Transverse colon (tissue), 4 donors: ENCODE measurements around the gene GDF7. TPM values are rescaled to one million over a fixed set of nuclear protein-coding genes. Genes with fewer than 3 reads are reported as not detected.

Source experiments
- DNase-seq: peaks from one replicate; pipeline ENCODE4 v3.0.0-alpha.2; 2019
- H3K27ac ChIP-seq, 4 donors: fragments of 200-600 bp; sonication (generic); 2 replicates each; pipeline ENCODE4 v1.5.1; 2016 to 2018; ENCODE audit warnings: inconsistent platforms in 4 of 4
- H3K27me3 ChIP-seq: fragments of 200-600 bp; sonication (generic); 2 replicates; pipeline ENCODE4 v1.5.1; 2017; ENCODE audit warnings: inconsistent platforms
- H3K36me3 ChIP-seq, 4 donors: fragments of 200-600 bp; sonication (generic); 2 replicates each; pipeline ENCODE4 v1.5.1; 2017 to 2019; ENCODE audit warnings: inconsistent platforms in 4 of 4
- H3K4me1 ChIP-seq, 4 donors: fragments of 200-600 bp; sonication (generic); 2 replicates each; pipeline ENCODE4 v1.5.1; 2017 to 2020; ENCODE audit warnings: inconsistent platforms in 4 of 4
- H3K4me3 ChIP-seq, 4 donors: fragments of 200-600 bp; sonication (generic); 1 replicate in 1 of 4; 2 replicates in 3 of 4; pipeline versions ENCODE4 v1.5.1 to v1.6.1; 2017 to 2019; ENCODE audit warnings: inconsistent platforms in 4 of 4
- H3K9me3 ChIP-seq, 2 donors: fragments of 200-600 bp; sonication (generic); 2 replicates each; pipeline ENCODE4 v1.5.1; 2017 to 2019; ENCODE audit warnings: inconsistent platforms in 2 of 2
- CTCF ChIP-seq, 5 experiments: fragments of 200-600 bp in 3 of 5; fragments of 450-650 bp in 2 of 5; sonication (generic) in 3 of 5; IDR thresholded peaks; 1 replicate in 2 of 5; 2 replicates in 3 of 5; pipeline ENCODE4 v1.5.1; 2016 to 2017; ENCODE audit warnings: antibody characterized with exemption in 5 of 5, inconsistent platforms in 3 of 5, mild to moderate bottlenecking in 2 of 5, moderate library complexity in 1 of 5
- EP300 ChIP-seq: sonication (generic); formaldehyde crosslinking; IDR thresholded peaks from one replicate; pipeline ENCODE4 v1.6.1; 2017; ENCODE audit warnings: antibody characterized with exemption, low read depth
- POLR2A ChIP-seq: fragments of 450-650 bp; IDR thresholded peaks from one replicate; pipeline ENCODE4 v1.6.1; 2016; ENCODE audit warnings: antibody characterized with exemption, mild to moderate bottlenecking, moderate library complexity
- POLR2AphosphoS5 ChIP-seq, 3 donors: sonication (generic); formaldehyde crosslinking; IDR thresholded peaks; one replicate each; pipeline ENCODE4 v1.6.1; 2016; ENCODE audit warnings: antibody characterized with exemption in 3 of 3
- WGBS, 2 donors: methylation state at CpG; one replicate each; pipeline ENCODE4 v1.1.5; 2018; ENCODE audit warnings: low coverage in 1 of 2; 5-methylcytosine and 5-hydroxymethylcytosine counted together
- in situ Hi-C, 4 donors: fragments of 200-750 bp; cut with MboI; loops; one replicate each; pipeline versions ENCODE4 v1.15.0 to v1.15.1; 2017; ENCODE audit warnings: low sequenced_read_pairs in 3 of 4, low pct_ligation_motif_present in 1 of 4, low pct_unique_long_range_greater_than_20kb in 1 of 4
- intact Hi-C: fragments of 100-400 bp; cut with DNase I; formaldehyde crosslinking; loops from one replicate; pipeline ENCODE4 v1.15.1; 2023; ENCODE audit warnings: low total_unique reads
- total RNA-seq, 4 donors: library from RNA; depleted of rRNA; stranded (reverse); fragments of >200 nt; gene quantifications; one replicate each; pipeline ENCODE4 v1.1.0, GENCODE V29; 2016

The GDF7 gene
- total RNA-seq, 4 donors from 2014 or later, result 0.20 to 1.1 (median 0.58) TPM

GRCh38 chr2:20648206-20648605 is 18.7 kb upstream of the GDF7 start:
- intact Hi-C loops (no loop called here), in situ Hi-C loops (loop anchor here in 3 of 4 donors (10.0 to 25.0 kb wide), 4 partner anchors 211 to 761 kb away; partner anchors contain the start of gene RHOB (in 1 of the 3))
- WGBS, 2 donors, result 69 to 76% methylated on average over 4 of the region's 4 CpGs
- TF ChIP-seq POLR2AphosphoS5 (IDR thresholded peaks at IDR 0.05) (no peak), EP300 (no peak), CTCF (IDR thresholded peaks at IDR 0.05) (no peak), POLR2A (no peak)
- no peak for DNase-seq
- Histone ChIP-seq H3K27ac (no peak overlapping the region), H3K36me3 (no peaks in the 10 kb centered on the region), H3K4me1 (peaks cover 23 to 38% (median 31%) of the 10 kb centered on the region in 4 donors), H3K27me3 (no peaks in the 10 kb centered on the region), H3K9me3 (no peaks in the 10 kb centered on the region), H3K4me3 (no peak overlapping the region)

- no peak for DNase-seq
- Histone ChIP-seq H3K4me3 (no peak overlapping the region), H3K36me3 (no peaks in the 10 kb centered on the region), H3K9me3 (no peaks in the 10 kb centered on the region), H3K27ac (peak overlapping the region in 2 of 4 donors; percentile 30 to 95), H3K27me3 (no peaks in the 10 kb centered on the region), H3K4me1 (peaks cover 23 to 38% (median 31%) of the 10 kb centered on the region in 4 donors)
- 93 to 96% methylated on average over 7 to 9 of the region's 9 CpGs for WGBS, 2 donors
- intact Hi-C loops, result no loop called here
- TF ChIP-seq POLR2AphosphoS5 (IDR thresholded peaks at IDR 0.05), result no peak
- no peak for TF ChIP-seq POLR2A
- TF ChIP-seq CTCF (IDR thresholded peaks at IDR 0.05), result no peak
- TF ChIP-seq EP300, result no peak
- in situ Hi-C loops, result loop anchor here in 3 of 4 donors (10.0 to 25.0 kb wide), 4 partner anchors 212 to 762 kb away; partner anchors contain the start of gene RHOB (in 1 of the 3)
Observed at GRCh38 chr2:20648831-20649230, 18.1 kb upstream of the GDF7 start.

- WGBS, 2 donors, result 78 to 89% methylated on average over 7 to 11 of the region's 11 CpGs
- Histone ChIP-seq H3K9me3 (no peaks in the 10 kb centered on the region), H3K4me1 (peaks cover 23 to 38% (median 31%) of the 10 kb centered on the region in 4 donors), H3K27me3 (no peaks in the 10 kb centered on the region), H3K36me3 (no peaks in the 10 kb centered on the region), H3K4me3 (peak overlapping the region in 1 of 4 donors; percentile 88), H3K27ac (peak overlapping the region; percentile 30 to 95 (median 94))
- TF ChIP-seq EP300 (no peak), POLR2A (no peak), POLR2AphosphoS5 (IDR thresholded peaks at IDR 0.05) (no peak), CTCF (IDR thresholded peaks at IDR 0.05) (no peak)
- no peak for DNase-seq
- in situ Hi-C loops (loop anchor here in 3 of 4 donors (10.0 to 25.0 kb wide), 4 partner anchors 212 to 762 kb away; partner anchors contain the start of gene RHOB (in 1 of the 3)), intact Hi-C loops (no loop called here)
Observed at GRCh38 chr2:20649576-20649975, 17.4 kb upstream of the GDF7 start.

- peak overlapping the region; percentile 90 to 95 (median 94) for H3K27ac ChIP-seq
- WGBS, 2 donors, result 44 to 51% methylated on average over 6 to 7 of the region's 7 CpGs
- in situ Hi-C loops (loop anchor here in 3 of 4 donors (10.0 to 25.0 kb wide), 5 partner anchors 213 to 763 kb away; partner anchors contain the start of genes TDRD15 (in 3 of the 3) and RHOB (in 1 of the 3)), intact Hi-C loops (no loop called here)
- no peaks in the 10 kb centered on the region for H3K9me3 ChIP-seq
- no peaks in the 10 kb centered on the region for H3K27me3 ChIP-seq
- no peak for DNase-seq
- H3K36me3 ChIP-seq, result no peaks in the 10 kb centered on the region
- peaks cover 23 to 38% (median 31%) of the 10 kb centered on the region in 4 donors for H3K4me1 ChIP-seq
- H3K4me3 ChIP-seq, result peak overlapping the region; percentile 87 to 92 (median 90)
- TF ChIP-seq POLR2AphosphoS5 (IDR thresholded peaks at IDR 0.05) (no peak), POLR2A (no peak), CTCF (IDR thresholded peaks at IDR 0.05) (no peak), EP300 (no peak)
Observed at GRCh38 chr2:20649976-20650375, 17.0 kb upstream of the GDF7 start.
